SKM-1 (cell line): Measurements from ENCODE around the gene STMP1.

Source experiments
- DNase-seq: peaks from one replicate; lab custom pipeline; 2025; ENCODE audit not compliant: unreplicated experiment; lab: John Stamatoyannopoulos, UW

Gene STMP1

GRCh38 chr7:135693558-135693957 is 31.2 kb downstream of the STMP1 start:
- no peak for DNase-seq

GRCh38 chr7:135697276-135698049 is 35.1 kb downstream of the STMP1 start:
- DNase-seq: no peak

- no peak for DNase-seq
These were observed 41.8 kb downstream of the STMP1 start for GRCh38 chr7:135704074-135704473.

- DNase-seq: no peak
These were observed 42.4 kb downstream of the STMP1 start for GRCh38 chr7:135704698-135705097.

GRCh38 chr7:135706038-135706742 is 43.9 kb downstream of the STMP1 start:
- no peak for DNase-seq

- DNase-seq: no peak
These were observed 44.7 kb downstream of the STMP1 start for GRCh38 chr7:135706858-135707569.

GRCh38 chr7:135707570-135707966 is 45.3 kb downstream of the STMP1 start:
- DNase-seq: no peak

GRCh38 chr7:135708041-135708440 is 45.7 kb downstream of the STMP1 start:
- no peak for DNase-seq

- no peak for DNase-seq
These were observed 47.2 kb downstream of the STMP1 start for GRCh38 chr7:135709508-135709907.

GRCh38 chr7:135710417-135711138 is 48.3 kb downstream of the STMP1 start:
- no peak for DNase-seq

- no peak for DNase-seq
These were observed 48.8 kb downstream of the STMP1 start for GRCh38 chr7:135711139-135711469.

- DNase-seq: no peak
These were observed 50.0 kb downstream of the STMP1 start for GRCh38 chr7:135712182-135712782.

GRCh38 chr7:135712796-135713195 is 50.5 kb downstream of the STMP1 start:
- DNase-seq: no peak

- no peak for DNase-seq
These were observed 51.6 kb downstream of the STMP1 start for GRCh38 chr7:135713836-135714470.

- no peak for DNase-seq
These were observed 52.3 kb downstream of the STMP1 start for GRCh38 chr7:135714534-135715009.

GRCh38 chr7:135715055-135715522 is 52.8 kb downstream of the STMP1 start:
- DNase-seq: no peak

- no peak for DNase-seq
These were observed 53.4 kb downstream of the STMP1 start for GRCh38 chr7:135715673-135716072.

GRCh38 chr7:135716677-135717238 is 54.4 kb downstream of the STMP1 start:
- DNase-seq: no peak

- DNase-seq: no peak
These were observed 55.4 kb downstream of the STMP1 start for GRCh38 chr7:135717693-135718092.

- no peak for DNase-seq
These were observed 55.9 kb downstream of the STMP1 start for GRCh38 chr7:135718219-135718618.
